HEK293 (cell line): ENCODE measurements around the gene MYO18B.

Source experiments
- CTCF ChIA-PET: fragments of 350-600 bp; formaldehyde crosslinking; extraction: SDS; loops from one replicate; lab custom pipeline; 2021; ENCODE audit warnings: antibody characterized with exemption; lab: Yijun Ruan, JAX
- POLR2A ChIA-PET: fragments of 300-600 bp; formaldehyde crosslinking; extraction: SDS; loops from one replicate; lab custom pipeline; 2020; ENCODE audit warnings: antibody characterized with exemption, inconsistent platforms; lab: Yijun Ruan, JAX
- H3K27ac ChIP-seq: fragments of 200-500 bp; sonication (Bioruptor generic); 2 replicates; pipeline ENCODE4 v1.5.1; 2014; ENCODE audit warnings: low read depth, low read length, control low read depth, inconsistent platforms; ENCODE audit errors: extremely low read depth
- H3K36me3 ChIP-seq, 2 experiments: fragments of 200-500 bp in 1 of 2; sonication (Bioruptor generic) in 1 of 2; 1 replicate in 1 of 2; 2 replicates in 1 of 2; pipeline ENCODE4 v1.5.1; 2014 to 2017; ENCODE audit warnings: inconsistent platforms in 2 of 2, low read length in 2 of 2; ENCODE audit not compliant: control insufficient read depth in 2 of 2, insufficient read depth in 1 of 2
- H3K4me1 ChIP-seq: fragments of 200-500 bp; sonication (Bioruptor generic); 2 replicates; pipeline ENCODE4 v1.5.1; 2014; ENCODE audit warnings: mild to moderate bottlenecking, low read length, inconsistent platforms; ENCODE audit not compliant: control insufficient read depth, insufficient read depth
- H3K4me3 ChIP-seq: 2 replicates; pipeline ENCODE4 v1.5.1; 2011; ENCODE audit warnings: low read depth, mild to moderate bottlenecking, control low read depth, low read length, moderate library complexity
- H3K9me3 ChIP-seq: fragments of 200-500 bp; sonication (Bioruptor generic); 2 replicates; pipeline ENCODE4 v1.5.1; 2014; ENCODE audit warnings: low read depth, low read length, inconsistent platforms; ENCODE audit not compliant: control insufficient read depth, insufficient read depth
- KLF9 ChIP-seq: fragments of 450-650 bp; formaldehyde crosslinking; IDR thresholded peaks from 2 replicates; pipeline ENCODE4 v1.5.1; 2016; ENCODE audit warnings: missing biosample characterization, missing genetic modification characterization, low read depth
- PRDM6 ChIP-seq: fragments of 450-650 bp; formaldehyde crosslinking; IDR thresholded peaks from 2 replicates; pipeline ENCODE4 v1.5.1; 2017; ENCODE audit warnings: missing biosample characterization, missing genetic modification characterization
- REST ChIP-seq: fragments of 450-650 bp; formaldehyde crosslinking; IDR thresholded peaks from 2 replicates; pipeline ENCODE4 v1.5.1; 2016; ENCODE audit warnings: missing biosample characterization, missing genetic modification characterization
- ZNF311 ChIP-seq: fragments of 450-650 bp; formaldehyde crosslinking; IDR thresholded peaks from 2 replicates; pipeline ENCODE4 v1.5.1; 2017; ENCODE audit warnings: missing biosample characterization, missing genetic modification characterization, borderline replicate concordance
- ZNF362 ChIP-seq: fragments of 450-650 bp; formaldehyde crosslinking; IDR thresholded peaks from 2 replicates; pipeline ENCODE4 v1.5.1; 2016; ENCODE audit warnings: missing biosample characterization, missing genetic modification characterization
- ZNF580 ChIP-seq: fragments of 450-650 bp; formaldehyde crosslinking; IDR thresholded peaks from 2 replicates; pipeline ENCODE4 v1.5.1; 2016; ENCODE audit warnings: missing biosample characterization, missing genetic modification characterization
- ZNF596 ChIP-seq: fragments of 450-650 bp; IDR thresholded peaks from 2 replicates; pipeline ENCODE4 v1.5.0; 2018; ENCODE audit warnings: missing biosample characterization, mild to moderate bottlenecking, missing genetic modification characterization, moderate library complexity
- ZNF707 ChIP-seq: fragments of 450-650 bp; formaldehyde crosslinking; IDR thresholded peaks from 2 replicates; pipeline ENCODE4 v1.5.1; 2016; ENCODE audit warnings: missing biosample characterization, missing genetic modification characterization
- ZNF830 ChIP-seq: fragments of 450-650 bp; IDR thresholded peaks from 2 replicates; pipeline ENCODE4 v1.5.0; 2018; ENCODE audit warnings: missing biosample characterization, missing genetic modification characterization, low read depth, mild to moderate bottlenecking, moderate library complexity
- ZSCAN30 ChIP-seq: fragments of 450-650 bp; IDR thresholded peaks from 2 replicates; pipeline ENCODE4 v1.5.1; 2018; ENCODE audit warnings: missing biosample characterization, mild to moderate bottlenecking, missing genetic modification characterization, moderate library complexity
- ZSCAN5A ChIP-seq: fragments of 450-650 bp; formaldehyde crosslinking; IDR thresholded peaks from 2 replicates; pipeline ENCODE4 v1.5.1; 2016; ENCODE audit warnings: missing biosample characterization, missing genetic modification characterization

Gene MYO18B

GRCh38 chr22:25693268-25693565 is 48.8 kb upstream of the MYO18B start:
- H3K27ac ChIP-seq, result no peak overlapping the region
- ChIA-PET POLR2A (no interaction called here), CTCF (interaction anchor here (1.2 kb wide), 1 partner anchor 613 kb away, joined by 3 read pairs; no protein-coding TSS in a partner anchor)
- no peaks in the 10 kb centered on the region for H3K4me1 ChIP-seq
- no peak overlapping the region for H3K4me3 ChIP-seq
- peaks cover 8 to 18% of the 10 kb centered on the region in 2 experiments; a peak in 2 of 3 replicates for H3K36me3 ChIP-seq
- no peaks in the 10 kb centered on the region for H3K9me3 ChIP-seq
- TF ChIP-seq ZNF580 (tag by site-specific recombination), result no peak
- no peak for TF ChIP-seq REST (tag by site-specific recombination)
- TF ChIP-seq, all 188 proteins: peak for 0

GRCh38 chr22:25694196-25694907 is 47.6 kb upstream of the MYO18B start:
- Histone ChIP-seq H3K4me1 (no peaks in the 10 kb centered on the region), H3K9me3 (no peaks in the 10 kb centered on the region), H3K4me3 (no peak overlapping the region), H3K36me3 (peaks cover 8 to 18% of the 10 kb centered on the region in 2 experiments; a peak in 2 of 3 replicates), H3K27ac (no peak overlapping the region)
- POLR2A ChIA-PET, result interaction anchor here (0.6 kb wide), 1 partner anchor 8 kb away, joined by 5 read pairs; no protein-coding TSS in a partner anchor
- CTCF ChIA-PET, result interaction anchor here (0.6 to 1.3 kb wide), 3 partner anchors 79 to 232 kb away, joined by 3 to 8 read pairs (median 7); no protein-coding TSS in a partner anchor
- TF ChIP-seq ZNF830, result no peak

- no peak overlapping the region for H3K4me3 ChIP-seq
- H3K4me1 ChIP-seq, result no peaks in the 10 kb centered on the region
- H3K27ac ChIP-seq, result no peak overlapping the region
- POLR2A ChIA-PET, result no interaction called here
- CTCF ChIA-PET, result interaction anchor here (0.7 to 1.3 kb wide), 2 partner anchors 53 to 232 kb away, joined by 3 to 8 read pairs; no protein-coding TSS in a partner anchor
- peaks cover 8 to 16% of the 10 kb centered on the region in 2 experiments; a peak in 2 of 3 replicates for H3K36me3 ChIP-seq
- H3K9me3 ChIP-seq, result no peaks in the 10 kb centered on the region
- TF ChIP-seq ZNF707 (no peak), ZSCAN5A (tag by site-specific recombination) (no peak), ZNF311 (tag by site-specific recombination) (no peak), PRDM6 (tag by site-specific recombination) (no peak), KLF9 (tag by site-specific recombination) (no peak), ZNF596 (tag by site-specific recombination) (no peak), ZSCAN30 (tag by site-specific recombination) (no peak), ZNF362 (tag by site-specific recombination) (no peak)
- TF ChIP-seq, all 188 proteins: peak for 0
Observed at GRCh38 chr22:25695146-25695545, 46.8 kb upstream of the MYO18B start.
